ENCODE measurements around the gene MAP3K14. TPM values are rescaled to one million over a fixed set of nuclear protein-coding genes. Genes with fewer than 3 reads are reported as not detected.

The MAP3K14 gene
- total and polyA plus RNA-seq, 9 donors: 2.4 to 19.8 (median 10.7) TPM

GRCh38 chr17:45227101-45227925 is 89.5 kb downstream of the MAP3K14 start:
- WGBS, 3 donors: 71 to 83% (median 79%) methylated on average over 8 of the region's 8 CpGs

DNA sequence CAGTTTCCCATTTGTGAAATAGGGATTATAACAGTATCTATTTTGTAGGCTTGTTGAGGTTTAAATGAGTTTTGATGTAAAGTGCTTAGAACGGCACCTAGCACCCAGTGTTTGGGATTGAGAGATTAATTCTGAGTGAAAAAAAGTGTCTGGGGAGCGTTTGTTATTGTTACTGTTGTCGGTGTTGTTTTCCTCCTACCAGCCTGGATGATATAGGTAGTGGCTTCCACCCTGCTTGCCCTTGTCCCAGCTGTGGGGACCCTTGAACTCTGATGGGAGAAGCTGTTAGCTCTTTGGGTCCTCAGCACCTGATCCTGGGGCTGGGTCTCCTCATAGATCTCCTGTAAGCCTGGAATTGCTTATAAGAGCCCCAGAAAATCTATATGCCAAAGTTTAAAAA is 90.2 kb downstream of the MAP3K14 start:
- no peak for DNase-seq
- TF ChIP-seq EP300 (IDR thresholded peaks at IDR 0.05) (no peak), POLR2A (IDR thresholded peaks at IDR 0.05) (no peak), CTCF (IDR thresholded peaks at IDR 0.05) (no peak)
- no peaks in the 10 kb centered on the region for H3K36me3 ChIP-seq
- H3K4me3 ChIP-seq: no peak overlapping the region
- no peaks in the 10 kb centered on the region for H3K4me1 ChIP-seq (ENCODE audit: insufficient read depth)
- 75 to 87% (median 81%) methylated on average over 3 of the region's 3 CpGs for WGBS, 3 donors
- no peaks in the 10 kb centered on the region for H3K27me3 ChIP-seq
- no peak overlapping the region for H3K27ac ChIP-seq
- no peaks in the 10 kb centered on the region for H3K9me3 ChIP-seq
- intact Hi-C loops (cut with DNase I): loop anchor here in 3 of 4 donors (10.0 kb wide), 2 partner anchors 48 to 608 kb away; no protein-coding TSS in a partner anchor

More at GRCh38 chr17:45227101-45227925, 89.5 kb downstream of the MAP3K14 start:
- Histone ChIP-seq H3K9me3 (no peaks in the 10 kb centered on the region), H3K4me3 (no peak overlapping the region), H3K36me3 (no peaks in the 10 kb centered on the region), H3K27ac (no peak overlapping the region), H3K27me3 (no peaks in the 10 kb centered on the region), H3K4me1 (ENCODE audit: insufficient read depth) (no peaks in the 10 kb centered on the region)
- intact Hi-C loops (cut with DNase I): loop anchor here in 3 of 4 donors (10.0 kb wide), 2 partner anchors 47 to 607 kb away; no protein-coding TSS in a partner anchor
- DNase-seq: no peak
- TF ChIP-seq POLR2A (IDR thresholded peaks at IDR 0.05) (no peak), CTCF (IDR thresholded peaks at IDR 0.05) (no peak), EP300 (IDR thresholded peaks at IDR 0.05) (no peak)

DNA sequence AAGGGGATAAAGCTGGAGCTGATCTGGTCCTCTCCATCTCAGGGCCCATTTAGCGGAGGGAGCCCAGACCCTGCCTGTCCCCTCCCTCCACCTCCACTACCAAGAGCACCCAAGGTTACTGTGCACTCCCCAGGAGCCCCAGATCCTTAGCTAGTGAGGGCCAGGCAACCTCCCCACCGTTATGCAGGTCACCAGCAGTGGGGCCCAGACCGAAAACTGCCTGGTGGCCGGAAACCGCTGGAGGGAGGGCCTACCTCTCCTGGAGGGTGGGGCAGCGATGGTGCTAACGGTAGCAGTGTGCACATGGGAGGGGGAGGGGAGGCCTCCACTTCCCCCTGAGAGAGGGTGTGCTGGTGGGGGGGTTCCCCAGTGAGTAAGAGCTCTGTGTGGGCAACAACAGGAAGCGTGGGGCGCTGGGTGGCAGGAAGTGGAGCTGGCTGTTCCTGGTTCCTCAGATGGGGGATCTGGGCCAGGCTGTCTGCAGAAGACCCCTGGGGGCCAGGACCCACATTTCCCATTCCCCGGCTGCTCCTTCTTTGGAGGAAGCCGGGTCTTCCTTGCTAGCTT is 90.8 kb downstream of the MAP3K14 start:
- intact Hi-C loops (cut with DNase I): loop anchor here in 3 of 4 donors (10.0 kb wide), 2 partner anchors 49 to 609 kb away; no protein-coding TSS in a partner anchor
- no peaks in the 10 kb centered on the region for H3K4me1 ChIP-seq (ENCODE audit: insufficient read depth)
- no peak for DNase-seq
- TF ChIP-seq CTCF (IDR thresholded peaks at IDR 0.05) (no peak), POLR2A (IDR thresholded peaks at IDR 0.05) (no peak), EP300 (IDR thresholded peaks at IDR 0.05) (no peak)
- H3K4me3 ChIP-seq: no peak overlapping the region
- no peaks in the 10 kb centered on the region for H3K27me3 ChIP-seq
- no peak overlapping the region for H3K27ac ChIP-seq
- WGBS, 3 donors: 75 to 84% (median 76%) methylated on average over 11 of the region's 11 CpGs
- no peaks in the 10 kb centered on the region for H3K36me3 ChIP-seq
- no peaks in the 10 kb centered on the region for H3K9me3 ChIP-seq

DNA sequence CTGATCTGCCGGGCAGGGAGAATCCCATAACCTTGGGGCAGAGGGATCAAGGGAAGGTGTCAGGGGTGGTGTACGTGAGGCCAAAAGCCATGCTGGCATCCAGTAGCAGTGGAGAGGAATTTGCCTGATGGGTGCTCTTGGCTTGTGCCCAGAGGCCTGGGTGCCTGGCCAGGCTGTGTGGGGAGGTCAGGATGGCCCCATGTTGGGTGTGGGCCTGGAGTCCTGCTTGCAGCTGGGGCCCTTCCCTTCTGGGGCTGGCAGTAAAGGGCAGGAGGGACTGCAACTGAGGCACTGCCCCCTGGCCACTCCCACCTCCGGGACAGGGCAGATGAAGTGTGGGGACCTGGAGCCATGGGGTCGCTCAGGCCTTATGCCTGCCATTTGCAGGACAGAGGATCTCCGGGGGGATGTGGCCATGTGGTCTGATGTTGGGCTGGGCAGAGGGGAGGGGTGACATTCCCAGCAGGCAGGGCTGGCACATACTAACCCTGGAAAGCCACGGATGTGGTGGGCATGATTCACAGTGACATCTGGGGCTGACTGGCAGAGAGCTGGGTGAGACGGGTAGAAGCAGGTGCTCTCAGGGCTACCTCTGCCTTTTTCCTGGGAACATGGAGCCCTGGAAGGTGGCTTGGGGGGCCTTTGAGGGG is 91.6 kb downstream of the MAP3K14 start:
- no peaks in the 10 kb centered on the region for H3K27me3 ChIP-seq
- no peak overlapping the region for H3K27ac ChIP-seq
- no peak for DNase-seq
- no peaks in the 10 kb centered on the region for H3K36me3 ChIP-seq
- H3K9me3 ChIP-seq: no peaks in the 10 kb centered on the region
- WGBS, 3 donors: 81 to 86% (median 82%) methylated on average over 7 of the region's 7 CpGs
- TF ChIP-seq EP300 (IDR thresholded peaks at IDR 0.05) (no peak), CTCF (IDR thresholded peaks at IDR 0.05) (no peak), POLR2A (IDR thresholded peaks at IDR 0.05) (no peak)
- H3K4me3 ChIP-seq: no peak overlapping the region
- intact Hi-C loops (cut with DNase I): loop anchor here in 3 of 4 donors (10.0 kb wide), 2 partner anchors 50 to 610 kb away; no protein-coding TSS in a partner anchor
- H3K4me1 ChIP-seq (ENCODE audit: insufficient read depth): no peaks in the 10 kb centered on the region

All from ovary (tissue), 9 donors.